Bone marrow (tissue), 2 donors: ENCODE results near the gene ABHD17C.
"Not testable (repeated sequence)": the region's sequence is repeated elsewhere in the genome, so short reads cannot be mapped to it uniquely, and the experiment has no call there.

Experiments
- DNase-seq, 2 donors: peaks; one replicate each; lab custom pipeline; 2025; lab: John Stamatoyannopoulos, UW

The ABHD17C gene

DNA sequence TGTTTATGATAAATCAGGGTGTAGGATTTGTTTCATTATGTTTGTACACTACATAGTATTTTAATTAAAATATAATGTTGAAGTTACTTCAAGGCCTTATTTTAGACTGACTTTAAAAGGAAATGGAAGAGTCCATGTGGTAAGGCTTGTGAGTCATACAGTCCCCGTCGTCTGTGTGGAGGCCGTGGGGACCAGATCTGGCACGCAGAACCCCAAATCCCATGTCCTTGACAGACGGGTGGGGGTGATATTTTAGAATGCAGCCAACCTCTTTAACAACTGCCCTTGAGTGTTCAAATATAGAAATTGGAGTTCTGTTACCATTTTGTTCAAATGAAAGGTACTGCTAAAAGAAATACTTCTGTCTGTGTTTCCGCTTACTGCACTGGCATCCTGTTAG lies 35.8 kb downstream of the ABHD17C start:
- peak in 1 of 2 donors; percentile 76 for DNase-seq

DNA sequence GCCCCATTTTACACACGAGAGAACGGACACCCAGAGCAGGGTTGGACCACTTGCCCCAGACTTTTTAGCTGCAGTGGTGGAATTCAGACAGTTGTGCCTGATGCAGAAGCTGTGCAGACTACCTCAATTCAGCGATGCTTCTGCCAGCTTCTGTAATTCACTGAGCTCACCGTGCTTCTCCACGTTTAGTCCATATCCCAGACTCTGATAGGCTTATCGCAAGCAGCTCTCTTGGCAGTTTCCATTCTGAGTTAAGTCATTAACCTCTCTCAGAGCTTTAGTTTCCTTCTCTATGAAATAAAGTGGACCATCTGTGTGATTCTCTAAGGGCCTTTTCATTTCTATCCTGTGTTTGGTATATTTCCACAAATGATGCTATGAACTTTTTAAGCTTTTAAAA lies 37.1 kb downstream of the ABHD17C start:
- DNase-seq, result no peak

GRCh38 chr15:80732818-80733217 lies 37.7 kb downstream of the ABHD17C start:
- no peak for DNase-seq

GRCh38 chr15:80733460-80733859 lies 38.4 kb downstream of the ABHD17C start:
- DNase-seq, result no peak

DNA sequence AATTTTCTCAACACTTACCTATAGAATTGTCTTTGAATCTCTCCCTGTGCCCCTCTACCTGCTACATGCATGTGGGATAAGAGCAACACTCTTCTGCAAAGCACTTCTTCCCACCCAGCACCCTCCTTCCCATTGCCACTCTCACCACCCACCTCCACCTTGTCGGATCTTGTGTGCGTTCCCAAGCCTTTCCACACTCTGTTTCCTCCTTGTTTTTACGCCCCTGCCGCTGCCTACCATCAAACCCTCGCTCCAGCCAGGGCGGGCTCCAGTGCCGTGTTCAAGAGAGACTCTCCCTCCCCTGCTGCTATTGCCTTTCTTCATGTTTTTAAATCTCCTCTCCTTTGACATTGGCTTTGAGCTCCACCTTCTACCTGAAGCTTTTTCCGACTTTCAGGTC lies 40.2 kb downstream of the ABHD17C start:
- no peak for DNase-seq

DNA sequence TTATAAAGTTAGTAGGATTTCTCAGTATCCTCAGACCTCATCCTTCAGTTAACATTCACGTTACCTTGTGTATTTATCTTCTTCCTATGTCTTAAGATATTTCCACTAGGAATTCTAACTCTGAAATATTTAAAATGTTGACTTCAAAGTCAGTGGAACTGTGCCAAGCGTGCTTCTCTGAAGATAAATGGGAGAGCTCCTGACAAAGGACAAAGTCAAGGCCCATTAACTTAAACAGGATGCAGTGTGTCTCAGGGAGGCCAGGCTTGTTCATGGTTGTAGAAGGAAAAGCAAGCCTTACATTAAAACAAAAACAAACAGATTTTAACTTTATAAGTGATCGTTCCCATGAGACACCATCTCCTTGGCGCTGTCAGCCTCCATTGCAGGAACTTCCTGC lies 41.5 kb downstream of the ABHD17C start:
- no peak for DNase-seq

DNA sequence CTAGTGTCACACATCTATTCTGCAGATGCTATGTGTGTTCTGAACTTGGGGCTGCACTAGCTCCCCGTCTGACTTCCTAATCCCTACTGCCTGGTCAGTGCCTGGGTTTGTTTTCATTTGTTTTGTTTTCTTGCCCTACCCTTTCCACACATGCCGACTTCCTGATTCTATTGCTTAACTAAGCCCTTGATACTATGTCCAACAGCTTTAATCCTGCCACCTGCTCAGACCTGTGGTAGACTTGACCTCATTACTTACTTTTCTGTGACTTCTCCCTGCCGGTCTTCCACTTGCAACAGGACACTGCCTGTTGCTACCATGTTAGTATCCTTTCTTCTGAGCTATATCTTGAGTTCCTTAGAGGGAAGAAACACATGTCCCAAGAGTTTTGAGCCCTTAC lies 44.8 kb downstream of the ABHD17C start:
- DNase-seq, result no peak

DNA sequence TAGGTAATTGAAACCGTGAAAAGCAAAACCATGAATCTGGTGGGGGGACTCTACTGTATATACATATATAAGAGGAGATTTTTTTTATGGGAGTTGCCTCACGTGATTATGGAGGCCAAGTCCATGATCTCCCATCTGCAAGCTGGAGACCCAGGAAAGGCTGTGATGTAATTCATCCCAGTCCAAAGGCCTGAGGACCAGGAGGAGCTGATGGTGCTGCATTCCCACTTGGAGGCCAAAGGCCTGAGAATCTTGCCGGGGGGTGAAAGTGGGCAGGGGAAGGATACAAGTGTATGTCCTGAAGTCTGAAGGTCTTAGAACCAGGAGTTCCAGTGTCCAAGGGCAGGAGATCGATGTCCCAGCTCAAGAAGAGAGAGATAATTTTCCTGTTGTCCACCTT lies 47.0 kb downstream of the ABHD17C start:
- no peak for DNase-seq

DNA sequence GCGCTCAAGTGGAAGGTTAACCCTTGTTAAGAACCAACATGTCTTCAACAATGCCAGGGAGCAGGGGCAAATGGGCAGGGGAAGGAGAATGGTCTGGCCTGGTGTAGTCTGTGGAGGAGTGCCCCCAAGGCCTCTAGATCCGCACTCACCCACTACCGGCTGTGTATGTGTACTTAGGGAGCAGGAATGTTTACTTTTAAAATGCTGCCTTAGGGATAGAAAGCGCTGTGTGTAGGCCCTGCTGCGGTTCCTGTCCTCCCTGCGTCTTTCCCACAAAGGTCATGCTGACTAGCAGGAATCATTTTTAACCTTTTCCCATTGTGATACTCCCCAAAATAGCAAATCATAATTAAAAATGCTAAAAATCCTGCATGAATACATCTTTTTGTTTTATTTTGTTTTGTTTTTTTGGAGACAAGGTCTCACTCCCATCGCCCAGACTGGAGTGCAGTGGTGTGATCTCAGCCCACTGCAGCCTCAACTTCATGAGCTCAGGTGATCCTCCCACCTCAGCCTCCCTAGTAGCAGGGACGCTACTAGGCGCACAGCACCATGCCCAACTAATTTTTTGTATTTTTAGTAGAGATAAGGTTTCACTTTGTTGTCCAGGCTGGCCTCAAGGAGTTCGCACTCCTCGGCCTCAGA lies 48.2 kb downstream of the ABHD17C start:
- no peak for DNase-seq

- DNase-seq, result no peak
Measured at GRCh38 chr15:80744415-80744814, 49.3 kb downstream of the ABHD17C start.

GRCh38 chr15:80744826-80745225 lies 49.7 kb downstream of the ABHD17C start:
- no peak for DNase-seq

- no peak for DNase-seq
Measured at GRCh38 chr15:80745888-80746287, 50.8 kb downstream of the ABHD17C start.

- DNase-seq, result no peak
Measured at GRCh38 chr15:80747317-80748053, 52.4 kb downstream of the ABHD17C start.

GRCh38 chr15:80749589-80749988 lies 54.5 kb downstream of the ABHD17C start:
- DNase-seq, result no peak

DNA sequence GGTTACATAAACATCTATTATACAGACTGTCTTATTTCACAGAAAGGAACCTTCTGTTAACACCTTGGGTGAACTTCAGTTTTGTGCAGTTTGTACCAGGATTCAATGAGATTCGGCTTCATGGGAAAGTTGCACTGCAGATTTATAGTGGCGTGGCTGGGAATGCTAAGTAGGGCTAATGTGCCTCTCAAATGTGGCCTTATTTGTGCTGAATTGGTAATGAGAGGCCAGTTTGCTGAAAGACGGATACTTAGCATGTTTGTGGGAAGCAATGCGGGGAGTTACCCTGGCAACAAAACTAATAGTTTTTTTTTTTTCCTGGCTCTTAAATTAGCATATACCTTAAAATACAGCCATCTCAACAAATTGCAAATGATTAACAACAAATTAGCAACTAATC lies 55.5 kb downstream of the ABHD17C start:
- DNase-seq, result no peak

GRCh38 chr15:80752204-80752603 lies 57.1 kb downstream of the ABHD17C start:
- DNase-seq, result no peak

DNA sequence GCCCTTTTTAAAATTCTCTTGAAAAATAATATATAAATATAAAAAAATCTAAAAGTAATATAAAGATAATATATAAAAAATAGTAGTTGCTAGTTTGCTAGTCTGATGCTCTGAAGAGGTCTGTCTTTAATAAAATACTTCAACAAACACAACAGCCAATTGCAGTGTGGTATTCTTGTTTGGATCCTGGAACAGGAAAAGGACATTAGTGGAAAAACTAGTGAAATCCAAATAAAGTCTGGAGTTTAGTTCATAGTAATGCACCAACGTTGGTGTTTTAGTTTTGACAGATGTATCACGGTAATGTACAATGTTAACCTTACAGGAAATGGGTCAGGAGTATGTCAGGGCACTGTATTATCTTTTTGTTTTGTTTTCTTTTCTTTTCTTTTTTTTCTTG lies 58.1 kb downstream of the ABHD17C start:
- no peak for DNase-seq

- DNase-seq, result no peak
Measured at GRCh38 chr15:80754014-80754413, 58.9 kb downstream of the ABHD17C start.

DNA sequence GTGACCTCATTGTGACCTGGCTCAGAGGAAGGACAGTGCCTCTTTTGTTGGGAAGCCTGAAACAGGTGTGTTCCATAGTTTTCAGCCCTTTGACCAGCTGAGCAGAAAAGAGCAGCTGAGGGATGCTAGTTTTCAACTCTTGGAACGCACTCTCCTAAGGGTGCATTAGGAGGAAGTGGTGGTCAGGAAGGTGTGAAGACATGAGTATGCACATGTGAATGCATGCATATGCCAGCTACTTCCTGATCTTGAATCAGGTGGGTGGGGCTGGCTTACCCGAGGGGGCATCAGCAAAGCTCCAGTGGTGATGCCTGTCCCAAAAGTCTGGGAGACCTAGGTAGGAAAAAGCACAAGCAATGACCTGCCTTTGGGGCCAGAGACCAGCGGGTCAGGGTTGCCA lies 60.8 kb downstream of the ABHD17C start:
- no peak for DNase-seq

DNA sequence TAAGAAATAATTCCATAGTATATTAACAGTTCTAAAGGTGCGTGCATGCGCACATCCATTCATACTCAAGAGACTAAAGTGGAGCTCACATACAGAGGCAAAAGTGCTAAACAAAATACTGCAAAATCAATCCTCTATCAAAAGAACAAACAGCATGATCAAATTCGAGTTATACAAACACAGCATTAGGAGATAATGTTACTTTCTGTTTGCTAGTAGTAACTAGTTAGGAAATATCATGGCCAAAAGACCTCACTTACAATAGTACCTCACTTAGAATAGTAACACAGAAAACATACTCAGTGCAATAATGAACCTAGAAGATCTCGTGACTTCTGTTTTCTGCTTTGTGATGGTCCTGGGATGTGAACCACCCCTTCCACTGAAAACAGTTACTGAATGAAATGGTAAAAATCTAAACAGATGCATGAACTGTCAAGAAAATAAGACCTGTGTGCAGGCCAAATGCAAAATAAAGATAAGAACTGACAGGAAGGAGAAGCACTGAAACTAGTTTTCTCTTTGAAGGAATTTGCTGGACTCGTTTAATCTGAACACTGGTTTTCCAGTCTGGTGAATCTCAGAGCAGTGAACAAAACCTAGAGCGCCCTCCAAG lies 63.1 kb downstream of the ABHD17C start:
- DNase-seq, result peak in 1 of 2 donors; percentile 21

DNA sequence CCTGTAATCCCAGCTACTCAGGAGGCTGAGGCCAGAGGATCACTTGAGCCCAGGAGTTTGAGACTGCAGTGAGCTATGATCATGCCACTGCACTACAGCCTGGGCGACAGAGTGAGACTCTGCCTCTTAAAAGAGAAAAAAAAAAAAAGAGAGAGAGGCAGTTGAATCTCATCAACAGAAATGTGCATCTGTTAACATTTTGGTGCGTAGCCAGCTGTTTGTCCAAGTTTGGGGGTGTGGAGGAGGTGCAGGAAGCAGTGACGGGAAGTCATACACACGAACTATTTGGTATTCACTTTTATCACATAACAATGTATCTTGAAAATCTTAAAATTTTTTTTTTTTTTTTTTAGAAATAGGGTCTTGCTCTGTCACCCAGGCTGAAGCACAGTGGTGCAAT lies 65.8 kb downstream of the ABHD17C start:
- DNase-seq, result peak in 1 of 2 donors; percentile 64

GRCh38 chr15:80761754-80762153 lies 66.6 kb downstream of the ABHD17C start:
- no peak for DNase-seq

GRCh38 chr15:80763235-80763634 lies 68.1 kb downstream of the ABHD17C start:
- DNase-seq, result not testable (repeated sequence)
